ENCODE data around the gene CTIF.

The CTIF gene

GRCh38 chr18:48828194-48828545, 289.3 kb downstream of the CTIF start:
- no peak for DNase-seq

GRCh38 chr18:48828691-48829442, 290.0 kb downstream of the CTIF start:
- no peak for DNase-seq

- no peak for DNase-seq
Observed at GRCh38 chr18:48829443-48830149, 290.8 kb downstream of the CTIF start.

- no peak for DNase-seq
Observed at GRCh38 chr18:48831113-48831759, 292.4 kb downstream of the CTIF start.

GRCh38 chr18:48831802-48832201, 293.0 kb downstream of the CTIF start:
- DNase-seq: no peak

GRCh38 chr18:48832938-48833700, 294.3 kb downstream of the CTIF start:
- peak; percentile 32 to 49 for DNase-seq

GRCh38 chr18:48833701-48834412, 295.0 kb downstream of the CTIF start:
- DNase-seq: peak; percentile 65 to 72

GRCh38 chr18:48834413-48835031, 295.7 kb downstream of the CTIF start:
- DNase-seq: peak; percentile 76 to 84

GRCh38 chr18:48835119-48835518, 296.3 kb downstream of the CTIF start:
- DNase-seq: no peak

- DNase-seq: no peak
Observed at GRCh38 chr18:48835745-48836170, 296.9 kb downstream of the CTIF start.

- DNase-seq: no peak
Observed at GRCh38 chr18:48836231-48836805, 297.5 kb downstream of the CTIF start.

- no peak for DNase-seq
Observed at GRCh38 chr18:48836806-48837615, 298.2 kb downstream of the CTIF start.

- no peak for DNase-seq
Observed at GRCh38 chr18:48837676-48838075, 298.8 kb downstream of the CTIF start.

- DNase-seq: no peak
Observed at GRCh38 chr18:48838166-48838775, 299.4 kb downstream of the CTIF start.

GRCh38 chr18:48838921-48839818, 300.3 kb downstream of the CTIF start:
- peak in 1 of 2 donors; percentile 16 for DNase-seq

- DNase-seq: no peak
Observed at GRCh38 chr18:48839819-48840490, 301.1 kb downstream of the CTIF start.

- no peak for DNase-seq
Observed at GRCh38 chr18:48840491-48840877, 301.7 kb downstream of the CTIF start.

Measured in CD4-positive, alpha-beta T cell treated with Interleukin-1 beta for 1 hour (primary cell).